CD4-positive, alpha-beta T cell treated with Interleukin-17A for 4 hours (primary cell): ENCODE results near the gene CEP83.
"Not testable (repeated sequence)": the region's sequence is repeated elsewhere in the genome, so short reads cannot be mapped to it uniquely, and the experiment has no call there.

ENCODE experiments used
- DNase-seq: peaks from one replicate; pipeline ENCODE4 v3.0.0-alpha.2; 2020; ENCODE audit warnings: mixed read lengths

Gene CEP83, protein sequence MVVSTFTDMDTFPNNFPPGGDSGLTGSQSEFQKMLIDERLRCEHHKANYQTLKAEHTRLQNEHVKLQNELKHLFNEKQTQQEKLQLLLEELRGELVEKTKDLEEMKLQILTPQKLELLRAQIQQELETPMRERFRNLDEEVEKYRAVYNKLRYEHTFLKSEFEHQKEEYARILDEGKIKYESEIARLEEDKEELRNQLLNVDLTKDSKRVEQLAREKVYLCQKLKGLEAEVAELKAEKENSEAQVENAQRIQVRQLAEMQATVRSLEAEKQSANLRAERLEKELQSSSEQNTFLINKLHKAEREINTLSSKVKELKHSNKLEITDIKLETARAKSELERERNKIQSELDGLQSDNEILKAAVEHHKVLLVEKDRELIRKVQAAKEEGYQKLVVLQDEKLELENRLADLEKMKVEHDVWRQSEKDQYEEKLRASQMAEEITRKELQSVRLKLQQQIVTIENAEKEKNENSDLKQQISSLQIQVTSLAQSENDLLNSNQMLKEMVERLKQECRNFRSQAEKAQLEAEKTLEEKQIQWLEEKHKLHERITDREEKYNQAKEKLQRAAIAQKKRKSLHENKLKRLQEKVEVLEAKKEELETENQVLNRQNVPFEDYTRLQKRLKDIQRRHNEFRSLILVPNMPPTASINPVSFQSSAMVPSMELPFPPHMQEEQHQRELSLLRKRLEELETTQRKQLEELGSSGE

GRCh38 chr12:94459728-94460615 lies at the start of gene CEP83:
Gene CEP83 (minus strand): TSS chr12:94459867. CDS start chr12:94412490, 47,377 bp downstream.
- peak; percentile 98 for DNase-seq

- no peak for DNase-seq
Observed at GRCh38 chr12:94509317-94509716, 49.6 kb upstream of the CEP83 start.

DNA sequence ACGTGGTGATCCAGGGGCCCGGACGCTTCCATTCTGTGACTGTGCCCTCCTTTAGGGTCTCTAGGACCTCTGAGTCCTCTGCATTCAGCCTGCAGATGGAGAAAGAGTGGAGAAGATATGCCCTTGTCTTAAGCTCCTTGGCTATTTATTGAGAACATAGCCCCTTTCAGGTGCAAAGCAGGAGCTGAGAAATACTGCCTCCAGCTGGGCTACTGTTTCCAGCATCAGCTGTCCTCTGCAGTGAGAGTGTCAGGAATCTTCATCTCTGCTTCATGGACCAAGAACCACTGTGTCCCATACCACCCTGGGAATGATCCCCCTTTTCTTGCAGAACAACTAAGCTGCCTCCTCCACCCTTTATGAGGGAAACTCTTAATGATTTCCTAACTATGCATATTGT lies 47.8 kb upstream of the CEP83 start:
- no peak for DNase-seq

DNA sequence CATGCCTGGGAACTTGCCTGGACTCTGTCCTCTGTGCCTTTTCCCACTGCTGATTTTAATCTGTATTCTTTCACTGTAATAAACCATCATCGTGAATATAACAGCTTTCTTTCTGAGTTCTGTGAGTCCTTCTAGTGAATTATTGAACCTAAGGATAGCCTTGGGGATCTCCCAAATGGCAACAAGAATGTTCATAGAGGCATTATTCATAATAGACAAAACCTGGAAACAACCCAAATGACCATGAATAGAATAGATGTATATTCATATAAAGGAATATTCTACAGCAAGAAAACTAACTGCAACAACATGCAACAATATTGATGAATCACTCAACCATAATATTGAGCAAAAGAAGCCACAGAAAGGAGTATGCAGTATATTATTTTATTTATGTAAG lies 44.7 kb upstream of the CEP83 start:
- DNase-seq = no peak

GRCh38 chr12:94503619-94504018 lies 44.0 kb upstream of the CEP83 start:
- no peak for DNase-seq

- DNase-seq = no peak
Observed at GRCh38 chr12:94500831-94501567, 41.3 kb upstream of the CEP83 start.

DNA sequence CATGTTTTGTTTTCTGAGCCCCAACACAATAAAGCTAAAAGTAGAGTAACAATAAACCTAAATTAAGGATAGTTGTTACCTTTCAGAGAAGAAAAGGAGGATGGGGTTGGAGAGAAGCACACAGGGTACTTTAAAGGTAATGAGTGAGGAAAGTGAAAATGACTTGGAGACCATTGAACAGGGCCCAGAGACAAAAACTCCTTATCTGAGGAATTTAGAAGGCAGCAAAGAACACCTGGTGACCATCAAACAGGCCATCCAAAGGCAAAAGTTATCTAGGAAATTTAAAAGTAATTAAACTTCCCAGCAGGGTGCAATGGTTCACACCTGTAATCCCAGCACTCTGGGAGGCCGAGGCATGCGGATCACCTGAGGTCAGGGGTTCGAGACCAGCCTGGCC lies 39.0 kb upstream of the CEP83 start:
- DNase-seq = no peak

DNA sequence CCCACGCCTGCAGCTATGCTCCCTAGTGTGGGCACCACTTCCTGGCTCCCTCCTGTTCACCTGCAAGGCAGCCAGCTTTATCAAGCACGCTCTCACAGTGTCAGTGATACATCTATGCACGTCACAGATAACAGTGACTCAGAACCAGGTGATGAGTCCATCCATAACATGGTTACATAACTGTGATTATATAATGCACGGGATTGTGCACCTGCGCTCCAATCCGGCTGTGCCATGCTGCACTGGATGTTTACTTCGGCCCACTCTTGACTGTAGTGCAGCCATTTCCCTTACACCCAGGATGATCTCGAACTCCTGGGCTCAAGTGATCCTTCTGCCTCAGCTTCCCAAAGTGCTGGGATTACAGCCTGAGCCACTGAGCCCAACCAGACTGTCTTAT lies 38.4 kb upstream of the CEP83 start:
- no peak for DNase-seq

DNA sequence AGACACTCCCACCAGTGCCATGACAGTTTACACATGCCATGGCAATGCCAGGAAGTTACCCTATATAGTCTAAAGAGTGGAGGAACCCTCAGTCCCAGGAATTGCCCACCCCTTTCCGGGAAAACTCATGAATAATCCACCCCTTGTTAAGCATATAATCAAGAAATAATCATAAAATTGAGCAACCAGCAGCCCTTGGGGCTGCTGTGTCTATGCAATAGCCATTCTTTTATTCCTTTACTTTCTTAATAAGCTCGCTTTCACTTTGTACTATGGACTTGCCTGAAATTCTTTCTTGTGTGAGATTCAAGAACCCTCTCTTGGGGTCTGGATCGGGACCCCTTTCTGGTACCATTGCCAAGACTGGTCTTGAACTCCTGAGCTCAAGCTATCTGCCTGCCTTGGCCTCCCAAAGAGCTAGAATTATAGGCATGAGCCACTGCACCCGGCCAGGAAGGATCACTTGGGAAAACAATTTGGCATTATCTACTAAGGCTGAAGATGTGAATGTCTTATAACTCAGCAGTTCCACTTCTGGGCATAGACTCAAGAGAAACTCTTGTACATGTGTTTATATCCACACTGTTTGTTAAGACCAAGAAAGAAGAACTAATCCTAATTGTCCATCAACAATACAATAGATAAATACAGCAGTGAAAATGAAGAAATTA lies 35.9 kb upstream of the CEP83 start:
- DNase-seq = no peak

DNA sequence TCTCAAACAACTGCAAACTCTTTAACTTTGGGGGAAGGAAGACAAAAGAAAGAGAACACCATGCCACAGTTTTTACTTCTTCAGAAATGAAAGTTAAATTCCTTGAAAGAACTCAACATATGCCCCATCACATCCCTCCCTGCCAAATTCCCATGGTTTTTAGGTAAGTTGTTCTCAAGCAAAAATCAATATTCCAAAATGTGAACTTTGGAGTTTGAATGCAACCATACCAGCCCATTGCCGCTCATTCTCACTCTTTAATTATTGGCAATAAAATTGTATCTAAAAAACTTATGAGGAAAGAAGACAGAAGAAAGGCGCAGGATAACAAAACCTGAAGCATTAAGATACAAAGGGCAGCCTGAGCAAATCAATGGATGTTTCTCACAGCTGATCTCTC lies 31.8 kb upstream of the CEP83 start:
- DNase-seq = no peak

DNA sequence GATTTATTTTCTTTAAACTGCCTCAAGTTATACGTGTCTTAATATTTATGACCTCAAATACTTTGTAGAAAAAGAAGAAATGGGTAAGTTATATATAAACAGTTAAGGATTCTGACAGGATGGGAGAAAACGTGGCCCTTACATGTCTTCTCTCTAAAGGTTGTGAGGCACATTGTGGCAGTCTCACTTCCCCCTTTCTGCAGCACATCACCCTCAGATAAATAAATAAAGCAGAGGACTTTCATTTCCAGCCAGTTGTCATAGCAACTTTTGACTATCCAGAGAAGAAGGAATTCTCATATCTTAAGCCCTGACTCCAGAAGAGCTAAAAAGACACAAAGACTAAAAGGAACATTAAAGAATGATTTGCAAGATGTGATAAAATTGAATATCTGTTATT lies 28.8 kb upstream of the CEP83 start:
- DNase-seq = no peak

- DNase-seq = no peak
Observed at GRCh38 chr12:94481734-94482133, 22.1 kb upstream of the CEP83 start.

- DNase-seq = no peak
Observed at GRCh38 chr12:94469522-94469921, 9.9 kb upstream of the CEP83 start.

GRCh38 chr12:94460616-94460959 lies 921 bp upstream of the CEP83 start:
- no peak for DNase-seq

GRCh38 chr12:94458877-94459727 lies 565 bp downstream of the CEP83 start:
- DNase-seq = no peak

DNA sequence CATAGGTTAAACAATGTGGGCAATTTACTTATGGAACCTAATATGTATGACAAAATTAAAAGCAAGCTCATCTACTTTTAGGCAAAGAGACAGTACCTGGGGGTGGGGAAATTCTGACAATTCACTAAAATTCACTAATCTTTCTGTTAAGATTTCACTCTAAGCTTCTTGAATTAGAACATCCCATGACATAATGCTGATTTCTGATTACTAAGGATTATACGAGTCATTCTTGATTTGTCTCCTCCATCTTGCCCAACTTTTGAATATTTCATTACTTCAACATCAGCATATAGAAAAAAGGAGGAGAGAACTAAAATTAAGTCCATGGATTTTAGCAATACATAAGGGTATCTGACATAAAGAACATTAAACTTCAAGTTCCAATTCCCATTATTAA lies 2.4 kb downstream of the CEP83 start:
- no peak for DNase-seq

GRCh38 chr12:94454318-94454717 lies 5.3 kb downstream of the CEP83 start:
- DNase-seq = not testable (repeated sequence)

DNA sequence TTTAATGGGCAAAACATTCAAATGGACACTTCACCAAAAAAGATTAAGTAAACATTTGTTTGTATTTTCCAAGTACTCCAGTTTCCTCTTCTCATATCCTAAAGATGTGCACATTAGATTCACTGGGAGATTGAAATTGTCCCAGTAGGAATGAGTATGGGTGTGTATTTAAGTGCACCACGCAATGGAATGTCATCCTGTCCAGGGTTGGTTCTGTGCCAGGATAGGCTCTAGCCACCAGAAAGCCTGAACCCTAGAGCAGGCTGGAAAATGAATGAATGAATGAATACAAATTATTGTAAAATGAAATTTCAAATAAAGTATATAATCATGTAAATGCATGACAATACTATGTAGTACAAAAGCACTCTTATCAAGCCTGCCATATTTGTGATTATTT lies 14.0 kb downstream of the CEP83 start:
- DNase-seq = no peak

DNA sequence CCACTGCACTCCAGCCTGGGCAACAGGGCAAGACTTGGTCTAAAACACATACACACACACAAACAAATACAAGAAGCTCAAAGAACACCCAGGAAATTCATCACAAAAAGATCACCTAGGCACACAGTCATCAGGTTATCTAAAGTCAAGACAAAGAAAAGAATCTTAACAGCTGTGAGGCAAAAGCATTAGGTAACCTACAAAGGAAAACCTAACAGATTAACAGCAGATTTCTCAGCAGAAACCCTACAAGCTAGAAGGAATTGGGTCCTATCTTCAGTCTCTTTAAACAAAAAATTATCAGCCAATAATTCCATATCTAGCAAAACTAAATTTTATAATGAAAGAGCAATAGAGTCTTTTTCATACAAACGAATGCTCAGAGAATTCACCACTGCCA lies 22.4 kb downstream of the CEP83 start:
- no peak for DNase-seq

GRCh38 chr12:94435511-94435927 lies 24.1 kb downstream of the CEP83 start:
- DNase-seq = no peak

GRCh38 chr12:94434171-94434570 lies 25.5 kb downstream of the CEP83 start:
- DNase-seq = no peak
